NT2/D1 (cell line): ENCODE results near the gene CIITA.

ENCODE experiments used
- DNase-seq: peaks from one replicate; pipeline ENCODE4 v3.0.0-alpha.2; 2011; ENCODE audit warnings: low read depth, low spot score
- H3K27me3 ChIP-seq: 2 replicates; pipeline ENCODE4 v1.6.0; 2011; ENCODE audit warnings: mild to moderate bottlenecking; ENCODE audit not compliant: insufficient read length, insufficient read depth
- H3K36me3 ChIP-seq: 2 replicates; pipeline ENCODE4 v1.6.1; 2011; ENCODE audit warnings: mild to moderate bottlenecking, low read length, mixed read lengths; ENCODE audit not compliant: insufficient read depth, insufficient read length
- H3K4me1 ChIP-seq: 2 replicates; pipeline ENCODE4 v1.5.1; 2011; ENCODE audit not compliant: insufficient read depth, insufficient read length
- H3K4me3 ChIP-seq: 2 replicates; pipeline ENCODE4 v1.5.1; 2011; ENCODE audit warnings: low read depth; ENCODE audit not compliant: insufficient read length
- H3K9ac ChIP-seq: 2 replicates; pipeline ENCODE4 v1.6.0; 2011; ENCODE audit warnings: low read depth; ENCODE audit not compliant: insufficient read length
- H3K9me3 ChIP-seq: 2 replicates; pipeline ENCODE4 v1.5.1; 2011; ENCODE audit warnings: mild to moderate bottlenecking, low read length; ENCODE audit not compliant: insufficient read depth
- SUZ12 ChIP-seq: IDR thresholded peaks from 2 replicates; pipeline ENCODE4 v1.6.1; 2011; ENCODE audit not compliant: insufficient read length, insufficient read depth; ENCODE audit errors: extremely low read depth
- YY1 ChIP-seq: IDR thresholded peaks from 2 replicates; pipeline ENCODE4 v1.6.1; 2011; ENCODE audit not compliant: insufficient read length, insufficient read depth
- ZNF274 ChIP-seq: IDR thresholded peaks from 2 replicates; pipeline ENCODE4 v1.6.1; 2011; ENCODE audit warnings: mild to moderate bottlenecking, low read depth, low read length

Gene CIITA

GRCh38 chr16:10858203-10858602 lies 18.8 kb upstream of the CIITA start:
- Histone ChIP-seq H3K36me3 (no peaks in the 10 kb centered on the region), H3K9me3 (no peaks in the 10 kb centered on the region), H3K27me3 (no peaks in the 10 kb centered on the region), H3K9ac (no peak overlapping the region), H3K4me3 (no peak overlapping the region), H3K4me1 (no peaks in the 10 kb centered on the region)
- DNase-seq = no peak
- no peak for TF ChIP-seq SUZ12

- no peak for DNase-seq
- Histone ChIP-seq H3K9me3 (no peaks in the 10 kb centered on the region), H3K4me1 (no peaks in the 10 kb centered on the region), H3K27me3 (no peaks in the 10 kb centered on the region), H3K36me3 (no peaks in the 10 kb centered on the region), H3K9ac (no peak overlapping the region), H3K4me3 (no peak overlapping the region)
- TF ChIP-seq SUZ12 = no peak
- no peak for TF ChIP-seq ZNF274
- no peak for TF ChIP-seq YY1
Measured at GRCh38 chr16:10859020-10859419, 18.0 kb upstream of the CIITA start.

- DNase-seq = no peak
- no peaks in the 10 kb centered on the region for H3K36me3 ChIP-seq
- H3K4me3 ChIP-seq = no peak overlapping the region
- no peak overlapping the region for H3K9ac ChIP-seq
- H3K9me3 ChIP-seq = no peaks in the 10 kb centered on the region
- H3K27me3 ChIP-seq = no peaks in the 10 kb centered on the region
- H3K4me1 ChIP-seq = no peaks in the 10 kb centered on the region
- TF ChIP-seq SUZ12 = no peak
- no peak for TF ChIP-seq YY1
- no peak for TF ChIP-seq ZNF274
Measured at GRCh38 chr16:10859658-10860057, 17.3 kb upstream of the CIITA start.

- Histone ChIP-seq H3K4me3 (no peak overlapping the region), H3K4me1 (no peaks in the 10 kb centered on the region), H3K36me3 (no peaks in the 10 kb centered on the region), H3K9me3 (no peaks in the 10 kb centered on the region), H3K27me3 (no peaks in the 10 kb centered on the region), H3K9ac (no peak overlapping the region)
- DNase-seq = no peak
- no peak for TF ChIP-seq SUZ12
- no peak for TF ChIP-seq ZNF274
- no peak for TF ChIP-seq YY1
Measured at GRCh38 chr16:10862438-10862837, 14.6 kb upstream of the CIITA start.

GRCh38 chr16:10865991-10866966 lies 10.7 kb upstream of the CIITA start:
- DNase-seq = no peak
- TF ChIP-seq SUZ12 = no peak
- no peak for TF ChIP-seq ZNF274
- no peak for TF ChIP-seq YY1
- H3K9me3 ChIP-seq = no peaks in the 10 kb centered on the region

GRCh38 chr16:10867199-10867598 lies 9.8 kb upstream of the CIITA start:
- TF ChIP-seq YY1 = no peak
- no peak for TF ChIP-seq SUZ12
- no peak for TF ChIP-seq ZNF274
- no peaks in the 10 kb centered on the region for H3K36me3 ChIP-seq
- H3K4me3 ChIP-seq = no peak overlapping the region
- DNase-seq = no peak
- no peaks in the 10 kb centered on the region for H3K9me3 ChIP-seq
- no peak overlapping the region for H3K9ac ChIP-seq
- H3K4me1 ChIP-seq = no peaks in the 10 kb centered on the region
- H3K27me3 ChIP-seq = no peaks in the 10 kb centered on the region

More at GRCh38 chr16:10865991-10866966, 10.7 kb upstream of the CIITA start:
- H3K4me1 ChIP-seq = no peaks in the 10 kb centered on the region
- H3K9ac ChIP-seq = no peak overlapping the region
- no peaks in the 10 kb centered on the region for H3K27me3 ChIP-seq
- H3K36me3 ChIP-seq = no peaks in the 10 kb centered on the region
- H3K4me3 ChIP-seq = no peak overlapping the region

- Histone ChIP-seq H3K4me3 (no peak overlapping the region), H3K9ac (no peak overlapping the region)
Measured at GRCh38 chr16:10868104-10868595, 8.9 kb upstream of the CIITA start.

More at GRCh38 chr16:10868104-10868595, 8.9 kb upstream of the CIITA start:
- TF ChIP-seq SUZ12 (no peak), ZNF274 (no peak), YY1 (no peak)
- Histone ChIP-seq H3K27me3 (no peaks in the 10 kb centered on the region), H3K9me3 (no peaks in the 10 kb centered on the region), H3K36me3 (no peaks in the 10 kb centered on the region), H3K4me1 (no peaks in the 10 kb centered on the region)
- no peak for DNase-seq
